ENCODE results near the gene NLGN2. TPM values are rescaled to one million over a fixed set of nuclear protein-coding genes. Genes with fewer than 3 reads are reported as not detected.

Gene NLGN2
- total and polyA plus RNA-seq, 2 experiments from 2014 or later = 5.2 to 26.3 TPM

DNA sequence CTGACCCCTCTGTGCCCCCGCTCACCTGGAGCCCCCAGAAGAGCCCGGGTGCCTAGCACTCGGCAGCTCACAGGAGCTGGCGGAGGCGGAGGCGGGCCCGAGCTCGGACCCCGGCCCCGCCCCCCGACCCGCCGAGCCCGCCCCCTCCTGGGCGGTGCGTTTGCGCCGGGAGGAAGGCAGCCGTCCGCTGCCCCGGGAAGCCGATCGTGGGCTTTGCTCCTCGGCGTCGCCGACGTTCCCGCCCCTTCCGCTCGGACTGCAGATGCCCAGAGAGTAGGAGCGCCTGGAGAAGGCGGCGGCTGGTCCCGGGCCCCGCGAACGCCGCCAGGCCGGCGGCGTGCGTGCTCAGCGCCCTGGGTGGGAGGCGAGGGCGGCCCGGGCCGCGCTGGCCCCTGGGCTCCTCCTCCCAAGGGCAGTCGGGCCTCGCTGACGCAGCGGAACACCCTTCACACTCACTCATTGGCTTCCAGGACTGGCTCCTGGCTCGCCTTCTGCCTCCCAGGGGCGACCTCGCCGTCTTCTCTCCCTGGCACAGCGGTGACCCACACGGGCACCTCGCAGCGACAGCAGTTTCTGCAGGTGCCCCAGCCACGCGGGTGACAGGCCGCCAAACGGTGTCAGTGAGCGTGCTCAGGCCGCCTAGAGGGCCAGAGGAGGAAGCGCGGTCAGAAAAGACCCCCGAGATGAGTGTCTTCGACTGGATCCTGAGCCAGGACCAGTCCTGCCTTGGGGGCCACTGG is 13.0 kb upstream of the NLGN2 start, which contains the start of gene PLSCR3:
TSS of gene PLSCR3 (minus strand) at position 74 of the 740 bp plus-strand sequence. CDS start 415 bp downstream, outside the sequence.
- peak within 1 kb of the TSS; percentile 87 for H3K27ac ChIP-seq
- peak; percentile 40 for TF ChIP-seq CTCF (IDR thresholded peaks at IDR 0.05; ENCODE audit: low read depth, low read length)

GRCh38 chr17:7396147-7396546 is 11.5 kb upstream of the NLGN2 start:
- Histone ChIP-seq H3K27me3 (no peaks in the 10 kb centered on the region), H3K36me3 (no peaks in the 10 kb centered on the region), H3K4me3 (no peak overlapping the region), H3K27ac (no peak overlapping the region), H3K4me1 (ENCODE audit: low read depth) (peaks cover 4% of the 10 kb centered on the region), H3K9me3 (ENCODE audit: low read depth) (no peaks in the 10 kb centered on the region)
- TF ChIP-seq CTCF (IDR thresholded peaks at IDR 0.05; ENCODE audit: low read depth, low read length) = no peak
- no peak for DNase-seq (ENCODE audit: low read depth in 1 of 2, low spot score in 1 of 2)

More for the DNA sequence above, 13.0 kb upstream of the NLGN2 start, which contains the start of gene PLSCR3:
- Histone ChIP-seq H3K4me1 (ENCODE audit: low read depth) (peaks cover 4% of the 10 kb centered on the region), H3K4me3 (peak within 1 kb of the TSS; percentile 74), H3K9me3 (ENCODE audit: low read depth) (no peaks in the 10 kb centered on the region), H3K36me3 (no peaks in the 10 kb centered on the region), H3K27me3 (no peaks in the 10 kb centered on the region)
- peak; percentile 89 to 93 for DNase-seq (ENCODE audit: low read depth in 1 of 2, low spot score in 1 of 2)

DNA sequence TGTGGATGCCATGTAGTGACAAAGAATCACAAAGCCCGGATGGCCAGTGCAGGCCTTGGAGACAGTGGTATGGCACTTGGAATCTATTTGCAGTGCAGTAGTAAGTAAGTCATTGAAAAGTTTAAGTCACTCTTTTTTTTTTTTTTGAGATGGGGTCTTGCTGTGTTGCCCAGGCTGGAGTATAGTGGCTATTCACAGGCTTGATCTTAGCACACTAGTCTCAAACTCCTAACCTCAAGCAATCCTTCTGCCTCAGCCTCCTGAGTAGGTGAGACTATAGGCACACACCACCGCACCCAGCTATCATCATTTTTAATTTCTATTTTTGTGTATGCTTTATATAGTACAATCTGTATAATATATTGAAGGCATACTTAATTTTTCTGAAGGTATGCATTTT is 9.0 kb upstream of the NLGN2 start:
- Histone ChIP-seq H3K36me3 (no peaks in the 10 kb centered on the region), H3K9me3 (ENCODE audit: low read depth) (no peaks in the 10 kb centered on the region), H3K4me3 (no peak overlapping the region), H3K4me1 (ENCODE audit: low read depth) (peaks cover 13% of the 10 kb centered on the region), H3K27ac (no peak overlapping the region), H3K27me3 (no peaks in the 10 kb centered on the region)
- no peak for DNase-seq (ENCODE audit: low read depth in 1 of 2, low spot score in 1 of 2)
- TF ChIP-seq CTCF (IDR thresholded peaks at IDR 0.05; ENCODE audit: low read depth, low read length) = no peak

- no peak for TF ChIP-seq CTCF (IDR thresholded peaks at IDR 0.05; ENCODE audit: low read depth, low read length)
- H3K4me1 ChIP-seq (ENCODE audit: low read depth) = peaks cover 11% of the 10 kb centered on the region
- H3K27me3 ChIP-seq = no peaks in the 10 kb centered on the region
- peak overlapping the region; percentile 80 for H3K27ac ChIP-seq
- DNase-seq (ENCODE audit: low read depth in 1 of 2, low spot score in 1 of 2) = no peak
- peak overlapping the region; percentile 53 for H3K4me3 ChIP-seq
- no peaks in the 10 kb centered on the region for H3K9me3 ChIP-seq (ENCODE audit: low read depth)
- no peaks in the 10 kb centered on the region for H3K36me3 ChIP-seq
Measured at GRCh38 chr17:7403043-7403726, 4.5 kb upstream of the NLGN2 start.

GRCh38 chr17:7403727-7403976 is 4.0 kb upstream of the NLGN2 start:
- H3K36me3 ChIP-seq = no peaks in the 10 kb centered on the region
- peak overlapping the region; percentile 80 for H3K27ac ChIP-seq
- no peak for TF ChIP-seq CTCF (IDR thresholded peaks at IDR 0.05; ENCODE audit: low read depth, low read length)
- H3K4me1 ChIP-seq (ENCODE audit: low read depth) = peaks cover 11% of the 10 kb centered on the region
- no peaks in the 10 kb centered on the region for H3K27me3 ChIP-seq
- H3K4me3 ChIP-seq = peak overlapping the region; percentile 53
- DNase-seq (ENCODE audit: low read depth in 1 of 2, low spot score in 1 of 2) = no peak
- no peaks in the 10 kb centered on the region for H3K9me3 ChIP-seq (ENCODE audit: low read depth)

Measured in cardiac muscle cell (in vitro differentiated cells and primary cell).